ENCODE measurements around the gene MUC20.

- no peak for TF ChIP-seq EZH2 (IDR thresholded peaks at IDR 0.05; ENCODE audit: low read depth)
- TF ChIP-seq, protein P1, sequence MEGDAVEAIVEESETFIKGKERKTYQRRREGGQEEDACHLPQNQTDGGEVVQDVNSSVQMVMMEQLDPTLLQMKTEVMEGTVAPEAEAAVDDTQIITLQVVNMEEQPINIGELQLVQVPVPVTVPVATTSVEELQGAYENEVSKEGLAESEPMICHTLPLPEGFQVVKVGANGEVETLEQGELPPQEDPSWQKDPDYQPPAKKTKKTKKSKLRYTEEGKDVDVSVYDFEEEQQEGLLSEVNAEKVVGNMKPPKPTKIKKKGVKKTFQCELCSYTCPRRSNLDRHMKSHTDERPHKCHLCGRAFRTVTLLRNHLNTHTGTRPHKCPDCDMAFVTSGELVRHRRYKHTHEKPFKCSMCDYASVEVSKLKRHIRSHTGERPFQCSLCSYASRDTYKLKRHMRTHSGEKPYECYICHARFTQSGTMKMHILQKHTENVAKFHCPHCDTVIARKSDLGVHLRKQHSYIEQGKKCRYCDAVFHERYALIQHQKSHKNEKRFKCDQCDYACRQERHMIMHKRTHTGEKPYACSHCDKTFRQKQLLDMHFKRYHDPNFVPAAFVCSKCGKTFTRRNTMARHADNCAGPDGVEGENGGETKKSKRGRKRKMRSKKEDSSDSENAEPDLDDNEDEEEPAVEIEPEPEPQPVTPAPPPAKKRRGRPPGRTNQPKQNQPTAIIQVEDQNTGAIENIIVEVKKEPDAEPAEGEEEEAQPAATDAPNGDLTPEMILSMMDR (conservative IDR thresholded peaks at IDR 0.05), result no peak
Observed at GRCh38 chr3:195709676-195710085, 11.1 kb upstream of the MUC20 start.
